Small intestine (tissue), 7 donors: Measurements from ENCODE around the gene GLG1. TPM values are rescaled to one million over a fixed set of nuclear protein-coding genes. Genes with fewer than 3 reads are reported as not detected.
"Not testable (repeated sequence)": the region's sequence is repeated elsewhere in the genome, so short reads cannot be mapped to it uniquely, and the experiment has no call there.

Source experiments
- DNase-seq, 2 donors: peaks; one replicate each; pipeline versions ENCODE4 v3.0.0 to v3.0.0-alpha.2; 2013
- FAIRE-seq: peaks from 2 replicates; lab custom pipeline; 2012; peaks lifted over from hg19 to GRCh38; lab: Jason Lieb, UNC
- H3K27ac ChIP-seq, 3 donors: one replicate each; pipeline ENCODE4 v1.5.1; 2013; ENCODE audit warnings: low read length in 2 of 3, mild to moderate bottlenecking in 2 of 3, control low read depth in 1 of 3, inconsistent platforms in 1 of 3, low read depth in 1 of 3, moderate library complexity in 1 of 3
- H3K27me3 ChIP-seq, 3 donors: one replicate each; pipeline ENCODE4 v1.6.1; 2013; ENCODE audit warnings: low read length in 3 of 3, inconsistent platforms in 1 of 3; ENCODE audit not compliant: control insufficient read depth in 3 of 3, insufficient read depth in 3 of 3
- H3K36me3 ChIP-seq, 3 donors: one replicate each; pipeline ENCODE4 v1.6.1; 2013; ENCODE audit warnings: low read length in 3 of 3, inconsistent platforms in 1 of 3, low read depth in 1 of 3, mild to moderate bottlenecking in 1 of 3, moderate library complexity in 1 of 3; ENCODE audit not compliant: control insufficient read depth in 3 of 3, insufficient read depth in 2 of 3
- H3K4me1 ChIP-seq, 3 donors: one replicate each; pipeline ENCODE4 v1.6.1; 2013; ENCODE audit warnings: low read length in 2 of 3, inconsistent platforms in 1 of 3, low read depth in 1 of 3, mild to moderate bottlenecking in 1 of 3, moderate library complexity in 1 of 3; ENCODE audit not compliant: control insufficient read depth in 3 of 3, insufficient read depth in 2 of 3
- H3K4me3 ChIP-seq, 3 donors: one replicate each; pipeline ENCODE4 v1.5.1; 2013; ENCODE audit warnings: low read length in 3 of 3, control low read depth in 1 of 3, inconsistent platforms in 1 of 3, low read depth in 1 of 3, mild to moderate bottlenecking in 1 of 3, moderate library complexity in 1 of 3
- H3K9me3 ChIP-seq, 2 donors: one replicate each; pipeline ENCODE4 v1.6.1; 2013; ENCODE audit warnings: low read depth in 1 of 2, low read length in 1 of 2; ENCODE audit not compliant: control insufficient read depth in 2 of 2, insufficient read depth in 1 of 2
- WGBS, 3 donors: extraction: QIAGEN DNeasy Blood & Tissue Kit; methylation state at CpG; one replicate each; pipeline ENCODE4 v1.1.7; 2013; 5-methylcytosine and 5-hydroxymethylcytosine counted together
- polyA plus RNA-seq, 4 donors: library from polyadenylated mRNA; stranded (reverse) in 3 of 4; unstranded in 1 of 4; fragments of 200-250 nt in 3 of 4; fragments of 120-200 nt in 1 of 4; gene quantifications; one replicate each; pipeline versions ENCODE4 v1.2.1 to v1.2.3, GENCODE V29; 2013
- donor health status: healthy with polysubstance abuse.
- donor health status: control.
- donor health status: control.
- donor health status: Bipolar disorder and iron deficiency.
- donor health status: healthy.

Gene GLG1
- polyA plus RNA-seq, 4 donors: 12.2 to 102 (median 28.2) TPM

DNA sequence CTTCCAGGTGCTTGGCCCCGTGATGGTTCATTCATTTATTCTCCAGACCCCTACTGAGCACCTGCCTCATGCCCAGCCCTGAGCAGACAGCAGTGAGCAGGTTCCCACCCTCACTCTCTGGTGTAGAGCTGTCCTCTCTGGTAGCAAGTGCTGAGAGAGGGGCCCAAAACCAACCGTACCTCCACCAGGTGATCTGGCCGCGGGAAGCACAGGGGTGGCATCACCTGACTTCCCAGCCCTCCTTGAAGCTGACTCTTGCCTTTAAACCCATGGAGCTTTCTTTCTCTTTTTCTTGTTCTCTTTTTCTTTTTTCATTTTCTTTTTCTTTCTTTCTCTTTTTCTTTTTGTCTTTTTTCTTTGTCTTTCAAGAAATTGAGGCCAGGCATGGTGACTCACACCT lies 206.7 kb downstream of the GLG1 start:
- H3K27me3 ChIP-seq, H3K27ac ChIP-seq, H3K36me3 ChIP-seq, H3K4me3 ChIP-seq, FAIRE-seq, H3K4me1 ChIP-seq, H3K9me3 ChIP-seq, DNase-seq: not testable (repeated sequence)
- 86 to 88% (median 87%) methylated on average over 3 of the region's 4 CpGs for WGBS, 3 donors

DNA sequence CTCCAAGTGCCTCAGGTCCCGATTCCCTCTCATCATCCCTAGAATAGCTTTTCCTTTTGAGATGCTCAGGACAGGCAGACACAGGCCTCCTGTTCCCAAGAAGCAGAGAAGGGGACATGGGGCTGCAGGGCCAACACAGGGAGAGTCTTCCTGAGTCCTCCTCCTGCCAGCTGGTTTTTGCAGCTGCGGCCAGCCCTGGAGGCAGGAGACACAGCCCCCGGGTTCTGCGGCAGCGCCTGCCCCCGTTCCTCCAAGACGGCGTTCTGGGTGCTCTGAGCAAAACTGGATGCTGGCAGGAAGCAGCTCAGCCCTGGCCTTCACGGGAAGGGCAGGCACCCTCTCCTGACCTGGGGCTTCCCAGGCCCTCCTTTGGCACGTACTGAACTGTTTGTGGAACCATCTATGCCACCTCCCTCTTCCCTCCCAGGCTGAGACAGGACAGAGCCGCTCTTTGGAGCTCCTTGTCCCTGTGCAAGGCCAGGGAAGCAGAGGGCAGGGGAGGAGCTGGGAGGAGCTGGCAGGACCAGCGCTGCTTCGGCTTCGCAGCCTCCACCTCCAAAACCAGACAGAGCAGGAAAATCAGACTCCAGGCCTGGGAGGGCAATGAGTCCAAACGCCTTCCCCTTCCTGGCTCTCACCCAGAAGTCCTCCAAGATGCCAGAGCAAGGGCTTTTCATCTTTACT lies 208.6 kb downstream of the GLG1 start:
- H3K4me1 ChIP-seq, FAIRE-seq, H3K27me3 ChIP-seq, H3K9me3 ChIP-seq, DNase-seq, H3K4me3 ChIP-seq, H3K36me3 ChIP-seq, H3K27ac ChIP-seq: not testable (repeated sequence)
- 45 to 63% (median 53%) methylated on average over 11 of the region's 15 CpGs for WGBS, 3 donors

Other genes starting within 250 kb of the GLG1 start
- gene NPIPB15, start 230.8 kb downstream of the GLG1 start, polyA plus RNA-seq: 10 to 100 TPM; 18.2 to 96.2 (median 43.3) TPM
- 1 to 10 TPM in 3 of 4 donors, under 1 TPM in 1; 0.92 to 4.5 (median 1.4) TPM for gene CLEC18B, start 185.6 kb downstream of the GLG1 start, polyA plus RNA-seq
- 10 to 100 TPM in 3 of 4 donors, 1 to 10 TPM in 1; 5.8 to 19.4 (median 11.1) TPM for gene RFWD3, start 59.8 kb upstream of the GLG1 start, polyA plus RNA-seq
- 10 to 100 TPM in 2 of 4 donors, 1 to 10 TPM in 2; 6.5 to 18.9 (median 10.2) TPM for gene MLKL, start 93.7 kb upstream of the GLG1 start, polyA plus RNA-seq
- 10 to 100 TPM in 2 of 4 donors, 1 to 10 TPM in 2; 6.7 to 17.8 (median 10.6) TPM for gene FA2H, start 167.7 kb upstream of the GLG1 start, polyA plus RNA-seq